K562 (cell line): Measurements from ENCODE around the gene PAX5. TPM values are rescaled to one million over a fixed set of nuclear protein-coding genes. Genes with fewer than 3 reads are reported as not detected.

Source experiments
- ATAC-seq: fragments of 200-7000 bp; cut with Tn5 transposase; 3 replicates; pipeline ENCODE4 v1.9.1; 2020; ENCODE audit warnings: moderate library complexity
- BruUV-seq: library from RNA; stranded (reverse); fragments of 400-500 nt; replicated peaks from 2 replicates; lab custom pipeline; 2021; lab: Mats Ljungman, UMichigan
- CTCF ChIA-PET: fragments of 300-600 bp; formaldehyde crosslinking; extraction: SDS; loops from one replicate; lab custom pipeline; 2021; ENCODE audit warnings: low intra/inter-chr PET ratio; lab: Yijun Ruan, JAX
- POLR2A ChIA-PET: fragments of 300-600, 350-650 bp; sonication (Branson Sonifier 250); formaldehyde crosslinking; extraction: SDS; loops from one replicate; lab custom pipeline; 2021; ENCODE audit warnings: antibody characterized with exemption, inconsistent platforms; lab: Yijun Ruan, JAX
- DNase-seq, 4 experiments: peaks; one replicate each; pipeline versions ENCODE4 v3.0.0 to v3.0.0-alpha.2; 2011 to 2018; ENCODE audit warnings: low spot score in 3 of 4, mixed read lengths in 3 of 4; ENCODE audit errors: extremely low read depth in 1 of 4
- FAIRE-seq: peaks from 2 replicates; lab custom pipeline; 2011; peaks lifted over from hg19 to GRCh38; lab: Jason Lieb, UNC
- H2AFZ ChIP-seq: 2 replicates; pipeline ENCODE4 v1.6.0; 2011; ENCODE audit warnings: low read depth, low read length, control low read depth, inconsistent platforms
- H3K27ac ChIP-seq: fragments of 200-600 bp; 3 replicates; pipeline ENCODE4 v1.8.0; 2011; ENCODE audit warnings: low read depth, mild to moderate bottlenecking, control low read depth, inconsistent platforms, low read length, moderate library complexity, mixed read lengths; ENCODE audit errors: extremely low read depth
- H3K27me3 ChIP-seq, 2 experiments: fragments of 300-600 bp in 1 of 2; 2 replicates in 1 of 2; 3 replicates in 1 of 2; pipeline versions ENCODE4 v1.6.0 to v1.8.0; 2011; ENCODE audit warnings: inconsistent platforms in 2 of 2, low read length in 2 of 2, mild to moderate bottlenecking in 1 of 2, mixed read lengths in 1 of 2, moderate library complexity in 1 of 2; ENCODE audit not compliant: control insufficient read depth in 2 of 2, insufficient read depth in 2 of 2
- H3K36me3 ChIP-seq: fragments of 300-600 bp; 3 replicates; pipeline ENCODE4 v1.8.0; 2011; ENCODE audit warnings: mild to moderate bottlenecking, low read length, inconsistent platforms; ENCODE audit not compliant: control insufficient read depth, insufficient read depth
- H3K4me1 ChIP-seq, 2 experiments: fragments of 200-600 bp in 1 of 2; replicated peaks in 1 of 2; 2 replicates in 1 of 2; 3 replicates in 1 of 2; pipeline versions ENCODE4 v1.5.1 to v1.8.0; 2011; ENCODE audit warnings: inconsistent platforms in 2 of 2, low read length in 2 of 2, mild to moderate bottlenecking in 1 of 2, mixed read lengths in 1 of 2, moderate library complexity in 1 of 2; ENCODE audit not compliant: control insufficient read depth in 2 of 2, insufficient read depth in 2 of 2
- H3K4me2 ChIP-seq: 2 replicates; pipeline ENCODE4 v1.6.1; 2011; ENCODE audit warnings: low read length, control low read depth, inconsistent platforms, mixed read lengths; ENCODE audit not compliant: insufficient read depth
- H3K4me3 ChIP-seq: fragments of 200-600 bp; sonication (generic), shearing (Covaris generic); 2 replicates; pipeline ENCODE4 v1.5.1; 2016; ENCODE audit warnings: control low read depth, inconsistent platforms
- H3K79me2 ChIP-seq: fragments of 200-600 bp; 3 replicates; pipeline ENCODE4 v1.8.0; 2011; ENCODE audit warnings: low read length, inconsistent platforms; ENCODE audit not compliant: control insufficient read depth, insufficient read depth
- H3K9ac ChIP-seq, 2 experiments: 2 replicates each; pipeline versions ENCODE4 v1.6.0 to v1.6.1; 2011; ENCODE audit warnings: low read depth in 2 of 2, low read length in 2 of 2, control low read depth in 1 of 2, inconsistent platforms in 1 of 2, mild to moderate bottlenecking in 1 of 2, mixed read lengths in 1 of 2; ENCODE audit not compliant: insufficient read depth in 1 of 2
- H3K9me1 ChIP-seq: one replicate; pipeline ENCODE4 v1.6.0; 2011; ENCODE audit warnings: inconsistent platforms, mild to moderate bottlenecking, low read length, moderate library complexity; ENCODE audit not compliant: control insufficient read depth, insufficient read depth
- H3K9me3 ChIP-seq: replicated peaks from 2 replicates; pipeline ENCODE4 v1.5.1; 2011; ENCODE audit warnings: low read depth, low read length, inconsistent platforms; ENCODE audit not compliant: control insufficient read depth, insufficient read depth
- H4K20me1 ChIP-seq: replicated peaks from 2 replicates; pipeline ENCODE4 v1.6.1; 2011; ENCODE audit warnings: low read length, inconsistent platforms, mixed read lengths; ENCODE audit not compliant: control insufficient read depth, insufficient read depth
- CHCHD3 ChIP-seq: fragments of 250-450 bp; sonication (Bioruptor Pico); IDR thresholded peaks from 2 replicates; pipeline ENCODE4 v2.1.2; 2022; ENCODE audit warnings: mild to moderate bottlenecking
- KDM1A ChIP-seq, 2 experiments: fragments of 450-650 bp; IDR thresholded peaks; 2 replicates each; pipeline ENCODE4 v1.6.1; 2016; ENCODE audit warnings: mild to moderate bottlenecking in 2 of 2
- MBD1 ChIP-seq: fragments of 250-450 bp; sonication (Bioruptor Pico); IDR thresholded peaks from 2 replicates; pipeline ENCODE4 v1.8.0; 2022; ENCODE audit warnings: inconsistent platforms
- NFATC3 ChIP-seq: fragments of 450-650 bp; IDR thresholded peaks from 2 replicates; pipeline ENCODE4 v1.6.1; 2017; ENCODE audit warnings: mild to moderate bottlenecking
- PKNOX1 ChIP-seq: fragments of 450-650 bp; IDR thresholded peaks from 2 replicates; pipeline ENCODE4 v1.6.1; 2016
- USF2 ChIP-seq: sonication (generic); formaldehyde crosslinking; IDR thresholded peaks from 2 replicates; pipeline ENCODE4 v1.5.0; 2020; ENCODE audit warnings: missing genetic modification reagents
- ZNF140 ChIP-seq: fragments of 250-450 bp; sonication (Bioruptor Pico); IDR thresholded peaks from 2 replicates; pipeline ENCODE4 v1.8.0; 2021; ENCODE audit warnings: moderate library complexity, mild to moderate bottlenecking, inconsistent platforms
- WGBS: fragments of 100-300 bp; shearing (Covaris generic); methylation state at CpG from one replicate; pipeline ENCODE4 v1.1.6; 2016; ENCODE audit warnings: low coverage, mixed read lengths; ENCODE audit not compliant: insufficient coverage; ENCODE audit errors: missing lambda C conversion rate; 5-methylcytosine and 5-hydroxymethylcytosine counted together
- in situ Hi-C: fragments of 300-500 bp; cut with MboI; formaldehyde crosslinking; loops from 4 replicates; pipeline ENCODE4 v1.15.0; 2018; ENCODE audit warnings: inconsistent platforms, mixed read lengths
- intact Hi-C: fragments of 100-400 bp; cut with micrococcal nuclease; formaldehyde crosslinking; loops from 2 replicates; pipeline ENCODE4 v1.14.2; 2022
- polyA plus RNA-seq, 8 experiments: library from polyadenylated mRNA; depleted of rRNA in 4 of 8; stranded (reverse) in 5 of 8; unstranded in 3 of 8; fragments of >200 nt; fragmentation: Nextera tagmentation in 2 of 8; fragmentation: Illumina TruSeq in 1 of 8; extraction: Ambion mirVana in 2 of 8; extraction: Trizol in 1 of 8; gene quantifications; 2 replicates each; pipeline versions ENCODE4 v1.2.1 to v1.2.3, GENCODE V29; 2011 to 2014; ENCODE audit warnings: inconsistent platforms in 1 of 8, missing spikeins in 1 of 8
- total RNA-seq, 7 experiments: library from RNA; depleted of rRNA in 6 of 7; stranded (reverse); fragments of >200 nt in 6 of 7; fragmentation: Illumina TruSeq in 2 of 7; extraction: Trizol in 2 of 7; gene quantifications; 2 replicates each; pipeline versions ENCODE4 v1.2.1 to v1.2.3, GENCODE V29; 2011 to 2021; ENCODE audit warnings: low replicate concordance in 1 of 7
- TF ChIP-seq, protein P1 (sequence below): fragments of 200-400 bp; formaldehyde crosslinking; IDR thresholded peaks from 2 replicates; pipeline ENCODE4 v1.6.1; 2017; ENCODE audit warnings: mild to moderate bottlenecking, low read depth, low read length, moderate library complexity

PAX5 gene
- total and polyA plus RNA-seq, 9 of the 15 experiments (the other 6 are each of a cell fraction or from before 2014, with no cell fraction given): 0.03 to 0.09 TPM; not detected in 7

DNA sequence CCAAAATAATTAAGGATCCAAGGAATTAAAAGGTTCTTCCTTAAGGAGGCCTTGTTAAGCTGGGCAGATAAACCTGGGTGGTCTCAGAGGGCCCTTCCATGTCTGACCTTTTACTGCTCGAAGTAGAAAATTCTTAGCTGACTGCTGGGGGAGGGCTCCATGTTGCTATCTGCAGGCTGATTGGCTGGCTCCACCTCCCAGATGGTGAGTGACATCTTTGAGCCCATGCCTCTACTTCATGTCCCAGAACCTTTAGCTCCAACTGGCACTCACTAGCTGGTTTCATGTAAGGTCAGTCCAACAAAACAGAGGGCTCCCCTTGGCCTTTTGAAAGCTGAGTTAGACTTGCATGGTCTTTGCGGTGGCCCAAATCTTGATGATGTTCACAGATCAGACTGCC, 188.2 kb downstream of the PAX5 start:
- in situ Hi-C loops: no loop called here
- BruUV-seq: no TSS peak
- Histone ChIP-seq H3K9me1 (no peaks in the 10 kb centered on the region), H3K79me2 (no peaks in the 10 kb centered on the region), H3K27me3 (peaks cover 2 to 42% of the 10 kb centered on the region in 2 experiments; a peak in 2 of 5 replicates), H3K4me1 (no peaks in the 10 kb centered on the region), H3K9me3 (no peaks in the 10 kb centered on the region), H4K20me1 (no peaks in the 10 kb centered on the region), H3K4me2 (no peak overlapping the region), H3K36me3 (no peaks in the 10 kb centered on the region), H3K4me3 (no peak overlapping the region), H3K9ac (no peak overlapping the region), H3K27ac (no peak overlapping the region), H2AFZ (no peak overlapping the region)
- DNase-seq (peak in 1 of 4 experiments; percentile 11), FAIRE-seq (no peak), ATAC-seq (no peak)
- CTCF ChIA-PET: no interaction called here
- TF ChIP-seq NFATC3 (no peak), PKNOX1 (peak; percentile 63)
- intact Hi-C loops: no loop called here
- POLR2A ChIA-PET: no interaction called here
- 0% methylated on average over 2 of the region's 2 CpGs for WGBS

- Histone ChIP-seq H3K27me3 (peaks cover 2 to 47% of the 10 kb centered on the region in 2 experiments; a peak in 2 of 5 replicates), H3K9ac (no peak overlapping the region), H3K9me1 (no peaks in the 10 kb centered on the region), H3K27ac (no peak overlapping the region), H4K20me1 (no peaks in the 10 kb centered on the region), H3K4me3 (no peak overlapping the region), H3K79me2 (no peaks in the 10 kb centered on the region), H3K36me3 (no peaks in the 10 kb centered on the region), H2AFZ (no peak overlapping the region), H3K4me2 (no peak overlapping the region), H3K4me1 (no peaks in the 10 kb centered on the region), H3K9me3 (no peaks in the 10 kb centered on the region)
- POLR2A ChIA-PET: interaction anchor here (0.6 kb wide), 1 partner anchor 686 kb away, joined by 3 read pairs; no protein-coding TSS in a partner anchor
- no peak for DNase-seq
- CTCF ChIA-PET: no interaction called here
- 0% methylated on average over 1 of the region's 1 CpG for WGBS
- FAIRE-seq: no peak
- in situ Hi-C loops (no loop called here), intact Hi-C loops (no loop called here)
- no peak for ATAC-seq
- BruUV-seq: no TSS peak
- TF ChIP-seq USF2 (CRISPR knock-in tag) (no peak), ZNF140 (CRISPR knock-in tag) (no peak), KDM1A (IDR thresholded peaks at IDR 0.05) (no peak), MBD1 (CRISPR knock-in tag) (no peak), CHCHD3 (no peak)
- TF ChIP-seq, protein P1, sequence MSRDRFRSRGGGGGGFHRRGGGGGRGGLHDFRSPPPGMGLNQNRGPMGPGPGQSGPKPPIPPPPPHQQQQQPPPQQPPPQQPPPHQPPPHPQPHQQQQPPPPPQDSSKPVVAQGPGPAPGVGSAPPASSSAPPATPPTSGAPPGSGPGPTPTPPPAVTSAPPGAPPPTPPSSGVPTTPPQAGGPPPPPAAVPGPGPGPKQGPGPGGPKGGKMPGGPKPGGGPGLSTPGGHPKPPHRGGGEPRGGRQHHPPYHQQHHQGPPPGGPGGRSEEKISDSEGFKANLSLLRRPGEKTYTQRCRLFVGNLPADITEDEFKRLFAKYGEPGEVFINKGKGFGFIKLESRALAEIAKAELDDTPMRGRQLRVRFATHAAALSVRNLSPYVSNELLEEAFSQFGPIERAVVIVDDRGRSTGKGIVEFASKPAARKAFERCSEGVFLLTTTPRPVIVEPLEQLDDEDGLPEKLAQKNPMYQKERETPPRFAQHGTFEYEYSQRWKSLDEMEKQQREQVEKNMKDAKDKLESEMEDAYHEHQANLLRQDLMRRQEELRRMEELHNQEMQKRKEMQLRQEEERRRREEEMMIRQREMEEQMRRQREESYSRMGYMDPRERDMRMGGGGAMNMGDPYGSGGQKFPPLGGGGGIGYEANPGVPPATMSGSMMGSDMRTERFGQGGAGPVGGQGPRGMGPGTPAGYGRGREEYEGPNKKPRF: no peak
These were observed 189.1 kb downstream of the PAX5 start for GRCh38 chr9:36844961-36845360.
